H9 (cell line): ENCODE data around the gene ZNF423. TPM values are rescaled to one million over a fixed set of nuclear protein-coding genes. Genes with fewer than 3 reads are reported as not detected.

Experiments used
- DNase-seq: peaks from one replicate; pipeline ENCODE4 v3.0.0-alpha.2; 2017
- H2AFZ ChIP-seq: one replicate; pipeline ENCODE4 v1.6.1; 2013; ENCODE audit warnings: mild to moderate bottlenecking, low read length, control low read depth, moderate library complexity
- H2AK5ac ChIP-seq: 2 replicates; pipeline ENCODE4 v1.6.1; 2013; ENCODE audit warnings: low read length, control low read depth, mixed read lengths; ENCODE audit not compliant: insufficient read length
- H2BK120ac ChIP-seq: one replicate; pipeline ENCODE4 v1.6.1; 2013; ENCODE audit warnings: low read depth, mild to moderate bottlenecking, low read length, control low read depth, inconsistent platforms; ENCODE audit not compliant: poor library complexity, severe bottlenecking
- H2BK12ac ChIP-seq: 2 replicates; pipeline ENCODE4 v1.6.1; 2013; ENCODE audit warnings: low read length, control low read depth, mixed read lengths, low read depth; ENCODE audit not compliant: insufficient read length
- H2BK15ac ChIP-seq: 2 replicates; pipeline ENCODE4 v1.6.1; 2013; ENCODE audit warnings: low read depth, low read length, control low read depth
- H2BK20ac ChIP-seq: one replicate; pipeline ENCODE4 v1.6.1; 2013; ENCODE audit warnings: low read depth, mild to moderate bottlenecking, low read length, control low read depth, inconsistent platforms; ENCODE audit not compliant: poor library complexity, severe bottlenecking
- H2BK5ac ChIP-seq: 2 replicates; pipeline ENCODE4 v1.6.1; 2013; ENCODE audit warnings: low read length, control low read depth, mixed read lengths; ENCODE audit not compliant: insufficient read length
- H3K14ac ChIP-seq: 2 replicates; pipeline ENCODE4 v1.6.1; 2013; ENCODE audit warnings: low read length, control low read depth; ENCODE audit not compliant: insufficient read depth
- H3K18ac ChIP-seq: 2 replicates; pipeline ENCODE4 v1.6.1; 2013; ENCODE audit warnings: low read depth, mild to moderate bottlenecking, mixed read lengths, low read length, control low read depth; ENCODE audit not compliant: insufficient read length
- H3K23ac ChIP-seq: 2 replicates; pipeline ENCODE4 v1.6.1; 2013; ENCODE audit warnings: low read length, control low read depth, mixed read lengths, low read depth; ENCODE audit not compliant: insufficient read length
- H3K23me2 ChIP-seq: 2 replicates; pipeline ENCODE4 v1.6.1; 2013; ENCODE audit warnings: low read depth, mild to moderate bottlenecking, mixed read lengths, low read length, control low read depth; ENCODE audit not compliant: insufficient read length, poor library complexity, severe bottlenecking
- H3K27ac ChIP-seq: 2 replicates; pipeline ENCODE4 v1.5.1; 2013; ENCODE audit warnings: low read length, control low read depth, mixed read lengths, low read depth; ENCODE audit not compliant: insufficient read length
- H3K27me3 ChIP-seq: 2 replicates; pipeline ENCODE4 v1.6.1; 2013; ENCODE audit warnings: low read length, control low read depth, inconsistent platforms; ENCODE audit not compliant: insufficient read depth
- H3K4ac ChIP-seq: 2 replicates; pipeline ENCODE4 v1.6.1; 2013; ENCODE audit warnings: low read depth, mild to moderate bottlenecking, control low read depth, inconsistent platforms, low read length, moderate library complexity
- H3K4me1 ChIP-seq: 2 replicates; pipeline ENCODE4 v1.6.1; 2013; ENCODE audit warnings: low read length, control low read depth, inconsistent platforms; ENCODE audit not compliant: insufficient read depth
- H3K4me2 ChIP-seq: 2 replicates; pipeline ENCODE4 v1.6.1; 2013; ENCODE audit warnings: low read length, control low read depth, mixed read lengths; ENCODE audit not compliant: insufficient read length, insufficient read depth
- H3K56ac ChIP-seq: 2 replicates; pipeline ENCODE4 v1.6.1; 2013; ENCODE audit warnings: low read depth, mild to moderate bottlenecking, mixed read lengths, low read length, control low read depth; ENCODE audit not compliant: insufficient read length
- H3K79me1 ChIP-seq: 2 replicates; pipeline ENCODE4 v1.6.1; 2013; ENCODE audit warnings: low read depth, mild to moderate bottlenecking, moderate library complexity, low read length, control low read depth, inconsistent platforms; ENCODE audit not compliant: insufficient read depth, poor library complexity, severe bottlenecking
- H3K79me2 ChIP-seq: 2 replicates; pipeline ENCODE4 v1.6.1; 2013; ENCODE audit warnings: low read length, control low read depth, inconsistent platforms; ENCODE audit not compliant: insufficient read depth
- H3K9ac ChIP-seq: 2 replicates; pipeline ENCODE4 v1.6.1; 2013; ENCODE audit warnings: low read length, control low read depth, mixed read lengths; ENCODE audit not compliant: insufficient read length; ENCODE audit errors: extremely low read depth
- H3K9me3 ChIP-seq: one replicate; pipeline ENCODE4 v1.6.1; 2013; ENCODE audit warnings: low read depth, low read length, inconsistent platforms; ENCODE audit not compliant: control insufficient read depth
- H3T11ph ChIP-seq: one replicate; pipeline ENCODE4 v1.6.1; 2013; ENCODE audit warnings: mild to moderate bottlenecking, low read length, control low read depth, inconsistent platforms
- H4K20me1 ChIP-seq: one replicate; pipeline ENCODE4 v1.6.1; 2013; ENCODE audit not compliant: control insufficient read depth, insufficient read length, insufficient read depth
- H4K5ac ChIP-seq: 2 replicates; pipeline ENCODE4 v1.6.1; 2013; ENCODE audit warnings: low read depth, mild to moderate bottlenecking, mixed read lengths, low read length, control low read depth; ENCODE audit not compliant: insufficient read length
- H4K8ac ChIP-seq: replicated peaks from 2 replicates; pipeline ENCODE4 v1.6.1; 2013; ENCODE audit warnings: low read length, control low read depth, mixed read lengths, low read depth; ENCODE audit not compliant: insufficient read length
- H4K91ac ChIP-seq: 2 replicates; pipeline ENCODE4 v1.6.1; 2013; ENCODE audit warnings: low read depth, mild to moderate bottlenecking, moderate library complexity, mixed read lengths, low read length, control low read depth; ENCODE audit not compliant: insufficient read length
- H3K27ac Mint-ChIP-seq, 3 experiments: 2 replicates in 2 of 3; 3 replicates in 1 of 3; pipeline ENCODE4 v1.8.0; 2020 to 2021; ENCODE audit warnings: mixed read lengths in 3 of 3, mild to moderate bottlenecking in 1 of 3, moderate library complexity in 1 of 3
- H3K27me3 Mint-ChIP-seq: 2 replicates; pipeline ENCODE4 v1.8.0; 2021; ENCODE audit warnings: low read depth, mild to moderate bottlenecking, moderate library complexity, mixed read lengths
- H3K36me3 Mint-ChIP-seq, 3 experiments: 2 replicates in 2 of 3; 3 replicates in 1 of 3; pipeline ENCODE4 v1.8.0; 2020 to 2021; ENCODE audit warnings: low read depth in 3 of 3, mixed read lengths in 3 of 3; ENCODE audit not compliant: insufficient read depth in 1 of 3
- H3K4me1 Mint-ChIP-seq, 2 experiments: 2 replicates each; pipeline ENCODE4 v1.8.0; 2020; ENCODE audit warnings: mixed read lengths in 2 of 2
- H3K4me3 Mint-ChIP-seq, 2 experiments: 2 replicates in 1 of 2; 3 replicates in 1 of 2; pipeline ENCODE4 v1.8.0; 2020 to 2021; ENCODE audit warnings: mild to moderate bottlenecking in 2 of 2, mixed read lengths in 2 of 2, moderate library complexity in 1 of 2
- H3K9me3 Mint-ChIP-seq, 2 experiments: 2 replicates in 1 of 2; 3 replicates in 1 of 2; pipeline ENCODE4 v1.8.0; 2020; ENCODE audit warnings: mild to moderate bottlenecking in 2 of 2, mixed read lengths in 2 of 2, moderate library complexity in 1 of 2
- CTCF ChIP-seq: fragments of 200-600 bp; sonication (generic); conservative IDR thresholded peaks from 3 replicates; pipeline ENCODE4 v1.8.0; 2021; ENCODE audit warnings: antibody characterized with exemption, mild to moderate bottlenecking
- WGBS: extraction: QIAGEN DNeasy Blood & Tissue Kit; methylation state at CpG from one replicate; pipeline ENCODE4 v1.1.7; 2013; ENCODE audit warnings: missing lambda C conversion rate, low lambda C conversion rate, mixed read lengths; ENCODE audit not compliant: insufficient read length; ENCODE audit errors: extremely low coverage; 5-methylcytosine and 5-hydroxymethylcytosine counted together
- total RNA-seq: library from RNA; stranded (reverse); gene quantifications from 2 replicates; pipeline ENCODE4 v1.2.1, GENCODE V29; 2021

The ZNF423 gene
- total RNA-seq, 1 experiment from 2014 or later, result 51.5 TPM

GRCh38 chr16:49788986-49789385, 66.9 kb downstream of the ZNF423 start:
- Mint-ChIP-seq H3K4me3 (no peak overlapping the region), H3K36me3 (peaks cover 0 to 22% (median 9%) of the 10 kb centered on the region in 3 experiments; a peak in 5 of 7 replicates), H3K9me3 (no peaks in the 10 kb centered on the region), H3K4me1 (peaks cover 24 to 30% of the 10 kb centered on the region in 2 experiments), H3K27me3 (no peaks in the 10 kb centered on the region), H3K27ac (peak overlapping the region in 1 of 3 experiments; percentile 19; a peak in 1 of 7 replicates)
- Histone ChIP-seq H2BK5ac (no peak overlapping the region), H3K56ac (no peak overlapping the region), H3K27ac (no peak overlapping the region), H4K20me1 (no peaks in the 10 kb centered on the region), H3K18ac (no peak overlapping the region), H2BK15ac (no peak overlapping the region), H2AFZ (no peak overlapping the region), H3K4me2 (no peak overlapping the region), H3K23me2 (no peaks in the 10 kb centered on the region), H3K79me1 (no peaks in the 10 kb centered on the region), H4K8ac (no peak overlapping the region), H4K91ac (no peak overlapping the region), H2AK5ac (no peak overlapping the region), H3K4ac (no peak overlapping the region), H2BK20ac (no peak overlapping the region), H2BK120ac (no peak overlapping the region), H3K9me3 (no peaks in the 10 kb centered on the region), H3K23ac (no peak overlapping the region), H3K9ac (no peak overlapping the region), H3K4me1 (no peaks in the 10 kb centered on the region), H3K14ac (no peak overlapping the region), H3K27me3 (no peaks in the 10 kb centered on the region), H2BK12ac (no peak overlapping the region), H3K79me2 (peaks cover 2% of the 10 kb centered on the region; the same call in 1 of the 2 replicates), H4K5ac (no peak overlapping the region), H3T11ph (no peak overlapping the region)
- no peak for DNase-seq
- WGBS, result no CpG with 5 or more reads among the region's 7 CpGs
- no peak for TF ChIP-seq CTCF
